Measurements from ENCODE around the gene STON1.
"Not testable (repeated sequence)": the region's sequence is repeated elsewhere in the genome, so short reads cannot be mapped to it uniquely, and the experiment has no call there.

The STON1 gene

DNA sequence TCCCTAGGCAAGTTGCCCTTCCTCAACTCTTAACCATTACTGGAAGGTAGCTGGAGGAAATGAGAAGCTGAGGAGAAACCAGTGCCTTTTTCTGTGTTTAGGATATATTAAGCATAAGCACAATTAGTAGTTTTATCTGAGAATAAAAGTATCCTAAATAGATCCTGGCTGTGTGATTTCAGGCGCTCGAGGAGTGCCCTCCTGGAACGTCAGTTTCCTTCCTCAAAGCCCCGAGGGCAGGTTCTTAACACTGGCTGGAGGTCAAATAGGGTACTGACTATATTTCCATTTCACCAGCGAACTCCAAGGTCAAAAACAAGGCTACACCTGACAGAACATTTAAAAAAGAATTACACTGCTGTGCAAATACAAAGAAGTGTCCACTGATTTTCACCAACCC lies 1.5 kb upstream of the STON1 start:
- DNase-seq = no peak

DNA sequence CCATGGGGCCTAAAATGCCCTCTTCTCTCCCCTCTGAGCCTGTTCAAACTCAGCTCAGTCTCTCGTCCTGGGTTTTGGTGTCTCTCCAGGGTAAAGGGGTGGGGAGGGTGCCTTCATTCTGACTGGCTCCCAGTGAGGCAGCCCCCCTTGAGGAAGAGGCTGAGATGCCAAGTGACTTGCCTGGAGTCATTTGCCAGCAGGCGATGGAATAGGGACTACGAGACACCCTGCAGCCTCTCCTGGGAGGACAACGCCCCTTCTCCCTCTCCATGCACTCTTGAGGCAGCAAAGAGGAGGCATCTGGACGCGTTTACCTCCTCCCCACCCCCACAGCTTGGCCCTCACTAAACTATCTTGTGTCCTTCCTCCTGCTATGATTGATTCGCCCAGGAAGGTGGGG lies 760 bp upstream of the STON1 start:
- DNase-seq = no peak

DNA sequence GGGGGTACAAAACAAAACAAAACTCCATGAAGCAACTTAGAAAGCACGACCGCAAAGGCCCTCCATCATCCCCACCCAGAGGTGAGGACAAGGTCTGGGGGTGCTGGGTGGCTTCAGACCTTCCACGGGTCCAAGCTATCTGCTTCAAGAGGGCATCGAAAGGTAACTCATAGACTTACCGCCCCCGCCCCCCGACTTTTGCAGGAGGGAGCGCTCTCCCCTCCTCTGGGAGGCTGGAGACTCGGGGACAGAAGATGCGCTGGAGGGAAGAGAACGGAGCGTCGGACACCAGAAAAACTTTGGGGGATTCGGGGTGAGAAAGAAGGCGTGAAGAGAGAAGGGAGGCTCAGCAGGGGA lies 300 bp upstream of the STON1 start:
- DNase-seq = no peak

DNA sequence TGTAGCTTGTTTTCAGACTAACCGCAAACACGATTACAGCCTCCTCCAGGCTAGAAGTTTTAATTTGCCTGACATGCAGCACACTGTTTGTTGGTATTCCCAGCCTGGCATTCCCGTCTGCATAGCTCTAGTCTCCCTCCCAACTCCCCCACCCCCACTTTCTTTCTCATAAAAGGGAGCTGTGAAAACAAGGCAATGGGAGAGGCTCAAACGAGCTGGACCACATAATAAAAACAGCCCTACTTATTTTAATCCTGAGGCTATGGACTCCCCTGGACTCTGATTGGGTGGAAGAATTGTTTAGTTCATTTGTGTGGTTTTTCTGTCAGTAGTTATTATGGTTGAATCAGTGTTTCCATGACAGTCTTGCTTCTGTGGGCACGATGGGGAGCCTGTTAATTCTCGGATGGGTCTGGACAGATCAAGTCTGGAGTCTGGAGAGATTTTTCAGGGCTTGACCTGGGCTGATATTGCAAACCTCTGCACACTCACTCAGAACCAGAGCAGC lies 1.2 kb downstream of the STON1 start:
- no peak for DNase-seq

DNA sequence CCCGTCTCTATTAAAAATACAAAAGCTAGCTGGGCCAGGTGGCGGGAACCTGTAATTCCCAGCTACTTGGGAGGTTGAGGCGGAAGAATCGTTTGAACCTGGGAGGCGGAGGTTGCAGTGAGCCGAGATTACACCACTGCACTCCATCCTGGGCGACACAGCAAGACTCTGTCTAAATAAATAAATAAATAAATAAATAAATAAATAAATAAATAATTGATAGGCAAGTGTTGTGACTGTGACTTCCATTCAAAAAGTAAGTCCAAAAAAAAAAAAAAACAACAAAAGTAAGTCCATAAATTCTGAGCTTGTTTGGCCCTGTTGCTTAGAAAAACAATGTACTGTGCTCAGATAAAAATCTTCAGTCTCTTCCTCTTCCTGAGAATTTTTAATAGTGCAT lies 2.2 kb downstream of the STON1 start:
- DNase-seq = no peak

DNA sequence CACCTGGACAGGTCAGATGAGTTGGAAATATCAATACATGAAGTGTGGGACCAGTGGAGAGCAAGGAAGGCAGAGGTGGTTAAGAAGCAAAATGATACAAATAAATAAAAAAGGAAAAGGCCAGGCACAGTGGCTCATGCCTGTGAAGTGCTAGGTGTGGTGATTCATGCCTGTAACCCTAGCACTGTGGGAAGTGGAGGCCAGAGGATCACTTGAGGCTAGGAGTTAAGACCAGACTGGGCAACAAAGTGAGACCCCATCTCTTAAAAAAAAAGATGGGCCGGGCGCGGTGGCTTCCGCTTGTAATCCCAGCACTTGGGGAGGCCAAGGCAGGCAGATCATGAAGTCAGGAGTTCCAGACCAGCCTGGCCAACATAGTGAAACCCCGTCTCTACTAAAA lies 2.9 kb downstream of the STON1 start:
- DNase-seq = no peak

DNA sequence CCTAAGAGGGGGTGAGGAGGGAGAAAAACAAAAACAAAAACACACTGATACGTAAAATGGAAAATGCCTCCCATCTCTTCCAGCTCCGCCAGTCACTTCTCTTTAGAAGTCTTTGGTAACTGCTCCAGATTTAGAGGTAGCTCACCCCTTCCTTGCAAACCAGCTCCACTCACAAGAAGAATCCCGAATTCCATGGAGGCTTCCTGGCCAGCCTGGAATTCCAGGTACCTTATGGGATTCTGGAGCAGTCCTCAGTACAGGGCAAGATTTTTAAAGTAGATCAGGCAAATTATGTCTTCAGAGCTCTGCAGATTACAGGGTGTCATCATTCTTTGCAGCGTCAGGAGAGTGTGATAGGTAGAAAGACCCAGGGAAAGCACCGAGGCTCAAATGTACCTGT lies 4.8 kb downstream of the STON1 start:
- no peak for DNase-seq

DNA sequence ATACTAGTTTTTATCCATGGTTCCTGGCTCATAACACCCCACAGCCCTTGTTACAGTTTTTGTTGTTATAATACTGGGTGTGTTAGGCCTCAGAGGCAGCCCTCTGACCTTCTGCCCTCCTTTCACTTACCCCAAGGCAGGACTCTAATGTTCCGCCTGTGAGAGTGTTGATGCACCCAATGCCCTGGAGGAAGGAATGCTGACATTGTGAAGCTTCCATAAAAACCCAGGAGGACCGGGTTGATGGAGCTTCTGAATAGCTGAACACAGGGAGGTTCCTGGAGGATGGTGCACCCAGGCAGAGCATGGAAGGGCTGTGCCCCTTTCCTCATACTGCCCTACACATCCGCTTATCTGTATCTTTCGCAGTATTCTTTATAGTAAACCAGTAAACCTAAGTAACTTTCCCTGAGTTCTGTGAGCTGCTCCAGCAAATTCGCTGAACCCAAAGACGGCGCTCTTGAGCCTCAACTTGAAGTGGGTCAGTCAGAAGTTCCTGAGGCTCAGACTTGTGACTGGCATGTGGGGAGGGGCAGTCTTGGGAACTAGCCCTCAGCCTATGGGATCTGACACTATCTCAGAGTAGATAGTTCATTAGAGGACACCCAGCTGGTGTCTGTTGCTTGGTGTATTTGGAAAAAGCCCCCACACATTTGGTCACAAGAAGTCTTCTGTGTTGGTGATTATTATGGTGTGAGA lies 10.4 kb downstream of the STON1 start:
- DNase-seq = no peak

DNA sequence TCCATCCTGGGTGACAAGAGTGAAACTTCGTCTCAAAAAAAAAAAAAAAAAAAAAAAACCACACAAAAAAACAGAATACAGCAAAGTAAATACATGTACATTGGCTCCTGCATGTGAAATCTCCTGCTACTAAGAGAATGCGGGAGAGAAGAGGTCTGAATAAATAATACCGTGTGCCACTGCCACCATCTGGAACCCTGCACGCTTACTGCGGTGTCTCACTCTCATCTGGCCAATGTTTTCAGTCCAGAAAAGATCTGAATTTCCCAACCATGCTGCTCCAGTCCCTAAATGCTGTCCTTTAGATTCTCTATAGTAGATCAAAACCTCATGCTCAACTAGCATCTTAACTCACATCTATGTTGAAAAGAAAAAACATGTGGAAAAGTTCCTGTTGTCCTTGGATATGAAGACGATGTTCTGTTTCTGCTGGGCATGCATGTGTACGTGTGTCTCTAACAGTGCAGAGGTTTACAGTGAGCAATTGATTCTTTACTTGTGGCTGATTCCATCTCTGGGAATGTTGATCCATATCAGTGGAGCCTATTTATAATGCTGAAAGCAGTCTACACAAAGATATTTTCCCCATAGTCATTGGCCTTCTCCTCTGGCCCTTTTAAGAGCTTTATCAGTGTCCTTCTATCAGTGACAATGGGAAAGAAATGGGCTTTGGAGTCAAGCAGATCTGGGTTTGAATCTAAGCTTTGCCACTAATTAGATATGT lies 11.9 kb downstream of the STON1 start:
- DNase-seq = no peak

DNA sequence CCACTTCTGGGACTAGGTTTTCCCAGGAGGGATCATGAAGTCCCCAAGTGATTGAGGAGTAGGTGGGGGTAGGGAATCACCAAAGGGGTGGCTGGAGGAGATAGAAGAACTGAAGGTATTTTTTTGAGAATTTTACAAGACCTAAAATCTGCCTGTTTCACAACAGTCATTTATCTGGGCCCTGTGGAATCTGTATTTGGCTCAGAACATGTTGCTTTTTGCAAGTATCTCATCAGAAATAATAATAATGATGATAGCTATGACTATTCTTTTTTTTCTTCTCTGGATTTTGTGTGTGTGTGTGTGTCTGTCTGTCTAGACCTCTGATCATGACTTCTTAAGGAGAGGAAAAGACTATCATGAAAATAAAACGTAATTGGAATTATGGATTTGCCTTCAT lies 13.9 kb downstream of the STON1 start:
- DNase-seq = no peak

DNA sequence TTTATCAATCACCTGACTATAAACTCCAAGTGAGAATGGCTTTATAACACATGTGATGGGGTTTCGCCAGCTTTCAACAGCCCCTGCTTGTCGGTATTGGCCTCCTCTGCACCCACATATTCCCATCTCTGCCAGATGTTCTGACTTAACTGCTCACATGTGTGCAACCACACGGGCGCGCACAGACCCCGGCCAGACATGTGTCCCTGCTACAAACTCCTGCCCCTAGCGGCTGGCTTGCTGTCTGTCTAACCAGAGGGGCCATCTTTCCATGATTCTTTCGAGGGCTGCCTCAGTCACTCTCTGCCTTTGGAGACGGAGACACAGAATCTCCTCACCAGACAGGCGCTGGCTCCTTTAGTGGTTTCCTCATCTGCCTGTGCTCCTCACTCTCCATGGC lies 15.3 kb downstream of the STON1 start:
- no peak for DNase-seq

DNA sequence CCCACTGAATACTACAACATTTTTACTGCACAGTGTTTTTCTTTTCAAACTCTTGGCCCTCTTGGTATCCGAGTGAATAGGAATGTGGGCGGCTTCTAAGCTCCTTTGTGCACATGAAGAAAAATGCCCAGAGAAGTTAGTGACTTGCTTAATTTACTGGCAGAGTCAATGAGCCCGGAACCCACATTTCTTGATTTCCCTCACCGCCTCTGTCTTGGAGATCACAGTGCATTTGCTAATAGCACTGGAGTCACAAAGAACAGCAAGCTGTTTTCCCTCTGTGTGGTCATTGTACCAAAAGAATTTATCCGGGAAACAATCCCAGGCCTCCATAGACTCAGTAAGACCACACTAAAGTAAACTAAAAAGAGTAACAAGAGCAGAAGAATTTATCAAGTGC lies 18.9 kb downstream of the STON1 start:
- no peak for DNase-seq

DNA sequence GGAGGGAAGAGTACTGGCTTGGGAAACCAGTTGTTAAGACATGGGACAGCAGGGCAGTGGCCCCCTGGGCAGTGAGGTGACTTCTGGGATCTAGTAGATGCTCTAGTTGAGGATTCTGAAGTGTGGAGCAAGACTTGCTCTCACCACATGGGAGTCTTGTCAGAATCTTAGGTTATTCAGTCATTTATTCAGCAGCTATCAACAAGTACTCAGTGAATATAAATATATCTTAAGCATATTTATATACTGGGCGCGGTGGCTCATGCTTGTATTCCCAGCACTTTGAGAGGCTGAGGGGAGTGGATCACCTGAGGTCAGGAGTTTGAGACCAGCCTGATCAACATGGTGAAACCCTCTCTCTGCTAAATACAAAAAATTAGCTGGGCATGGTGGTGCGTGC lies 20.0 kb downstream of the STON1 start:
- no peak for DNase-seq

DNA sequence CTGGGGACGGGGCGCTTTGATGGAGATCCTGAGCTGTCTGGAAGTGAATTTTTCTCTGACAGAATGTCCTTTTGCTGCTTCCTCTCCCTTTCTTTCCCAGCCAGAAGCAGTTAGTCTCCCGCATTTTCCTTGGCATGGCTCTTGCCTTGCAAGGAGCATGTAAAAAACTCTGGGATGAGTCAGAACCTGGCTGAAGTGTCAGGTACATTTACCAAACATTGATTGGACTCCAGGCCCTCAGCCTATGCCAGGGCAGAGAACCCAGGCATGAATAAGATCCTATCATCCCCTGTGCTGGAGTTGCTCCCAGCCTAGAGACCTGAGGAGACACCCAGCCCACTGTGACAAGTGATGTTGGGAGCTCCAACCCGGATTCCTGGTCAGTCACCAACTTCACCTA lies 21.6 kb downstream of the STON1 start:
- DNase-seq = no peak

DNA sequence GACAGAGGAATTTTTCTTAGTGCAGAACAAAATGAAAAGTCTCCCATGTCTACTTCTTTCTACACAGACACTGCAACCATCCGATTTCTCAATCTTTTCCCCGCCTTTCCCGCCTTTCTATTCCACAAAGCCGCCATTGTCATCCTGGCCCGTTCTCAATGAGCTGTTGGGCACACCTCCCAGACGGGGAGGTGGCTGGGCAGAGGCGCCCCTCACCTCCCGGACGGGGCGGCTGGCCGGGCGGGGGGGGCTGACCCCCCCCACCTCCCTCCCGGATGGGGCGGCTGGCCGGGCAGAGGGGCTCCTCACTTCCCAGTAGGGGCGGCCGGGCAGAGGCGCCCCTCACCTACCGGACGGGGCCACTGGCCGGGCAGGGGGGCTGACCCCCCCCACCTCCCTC lies 25.1 kb downstream of the STON1 start:
- DNase-seq = not testable (repeated sequence)

DNA sequence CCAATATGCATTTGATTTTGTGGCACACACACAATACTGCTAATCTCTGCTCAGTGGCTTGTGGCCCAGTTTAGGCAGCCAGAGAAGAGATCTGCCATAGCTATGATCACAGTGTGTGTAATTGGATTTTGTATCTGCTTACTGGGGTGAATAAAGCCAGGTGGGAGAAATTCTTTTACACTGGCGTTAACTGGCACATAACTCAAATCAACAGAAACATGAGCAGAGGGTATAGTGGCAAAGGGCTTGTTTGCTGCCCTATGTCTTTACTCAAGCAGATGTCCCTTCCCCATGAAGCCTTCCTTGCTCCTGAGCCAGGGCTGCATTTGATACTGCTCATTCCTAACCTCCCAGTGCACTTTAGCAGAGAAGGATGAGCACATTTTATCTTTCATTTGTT lies 28.5 kb downstream of the STON1 start:
- no peak for DNase-seq

DNA sequence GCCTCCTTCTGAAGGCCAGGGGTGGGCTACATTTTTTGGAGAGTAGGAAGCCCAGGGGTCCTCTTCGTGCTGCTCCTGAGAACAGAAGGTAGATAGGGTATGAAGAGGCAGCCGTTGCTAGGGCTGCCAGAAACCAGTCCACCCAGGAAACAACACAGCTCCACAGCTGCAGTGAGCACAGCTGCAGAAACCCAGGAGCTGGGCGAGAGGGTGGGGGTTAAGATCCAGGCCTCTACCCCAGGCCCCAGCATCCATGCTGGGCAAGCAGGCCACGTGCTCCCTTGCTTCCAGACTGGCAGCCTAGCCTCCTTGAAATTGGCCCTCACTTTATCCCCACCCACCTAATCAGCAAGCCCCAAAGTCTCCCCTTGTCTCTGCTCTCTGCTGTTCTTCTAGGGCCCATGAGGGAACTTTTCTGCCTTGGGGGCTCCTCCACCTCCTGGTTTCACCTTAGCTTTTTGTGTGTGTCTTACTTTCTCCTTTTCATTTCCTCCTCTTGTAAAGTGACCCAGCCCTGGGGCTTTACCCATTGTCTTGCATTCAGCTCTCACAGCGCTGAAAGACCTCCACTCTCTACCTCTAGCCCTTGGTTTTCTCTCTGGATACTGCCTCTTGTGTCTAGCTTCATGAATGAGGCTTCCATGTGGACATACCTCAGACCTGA lies 30.7 kb downstream of the STON1 start:
- no peak for DNase-seq

DNA sequence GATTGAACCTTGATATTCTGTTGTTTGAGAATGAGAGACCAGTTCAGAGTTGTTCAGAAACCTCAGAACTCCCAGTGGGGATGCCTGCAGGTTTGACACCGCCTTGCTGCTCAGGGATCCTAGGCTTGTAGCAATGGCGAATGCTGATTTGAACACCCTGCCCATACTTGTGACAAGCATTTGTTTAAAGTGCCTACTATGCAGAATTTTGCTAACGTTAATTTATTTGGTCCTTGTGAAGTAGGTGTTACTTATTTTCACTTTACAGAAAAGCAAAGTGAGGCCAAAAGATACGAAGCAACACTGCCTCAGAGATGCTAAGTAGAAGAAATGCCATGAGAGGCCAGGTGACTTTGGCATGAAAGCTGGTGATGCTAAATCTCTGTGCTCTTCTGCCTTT lies 32.3 kb downstream of the STON1 start:
- no peak for DNase-seq

DNA sequence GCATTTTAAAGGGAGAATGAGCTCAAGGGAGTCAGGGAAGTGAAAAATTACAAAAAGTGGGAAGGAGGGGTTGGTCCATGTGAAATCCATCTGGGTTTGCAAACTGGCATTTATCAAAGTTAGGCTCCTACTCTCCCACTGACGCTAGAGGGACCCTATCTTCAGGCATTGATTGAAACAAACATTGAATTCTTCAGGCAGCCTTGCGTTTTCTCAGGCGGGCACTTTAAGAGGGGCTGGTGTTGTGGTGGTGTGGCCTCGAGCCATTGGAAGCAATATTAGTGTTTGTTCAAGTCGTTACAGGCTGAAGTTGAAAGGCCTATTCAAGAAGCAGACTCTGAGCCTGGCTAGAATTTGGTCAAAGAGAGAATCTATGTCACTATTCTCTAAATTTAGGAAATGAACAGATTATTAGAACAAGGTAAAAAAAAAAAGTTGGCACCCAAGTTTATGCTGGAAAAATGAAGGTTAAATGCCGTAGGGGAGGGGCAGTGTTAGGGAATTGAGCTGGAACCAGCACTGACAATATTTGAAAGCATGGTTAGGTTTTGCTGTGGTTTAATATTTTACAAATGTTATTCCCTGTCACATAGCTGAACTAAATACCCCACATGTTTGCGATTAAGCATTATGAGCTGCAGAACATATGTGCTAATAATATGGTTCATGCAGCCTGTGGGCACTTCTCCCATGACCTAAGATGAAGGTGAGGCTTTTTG lies 36.8 kb downstream of the STON1 start:
- DNase-seq = no peak

DNA sequence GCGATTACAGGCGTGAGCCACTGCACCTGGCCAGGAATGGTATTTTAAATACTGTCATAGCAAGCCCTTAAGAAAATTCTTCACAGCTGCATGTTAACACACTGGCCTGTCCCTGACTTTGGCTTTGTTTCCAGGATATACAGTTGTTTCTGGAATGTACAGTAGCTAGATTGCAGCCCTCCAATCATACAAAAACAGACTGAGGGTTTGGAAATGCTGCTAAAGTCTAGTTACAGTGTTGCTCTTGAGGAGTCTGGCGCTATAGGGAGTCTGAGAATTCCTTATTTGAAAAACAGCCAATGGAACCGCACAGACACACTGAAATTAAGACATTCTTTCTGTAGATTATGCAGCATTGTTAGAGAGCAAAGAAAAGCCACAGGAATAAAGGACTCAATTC lies 37.7 kb downstream of the STON1 start:
- DNase-seq = no peak

DNA sequence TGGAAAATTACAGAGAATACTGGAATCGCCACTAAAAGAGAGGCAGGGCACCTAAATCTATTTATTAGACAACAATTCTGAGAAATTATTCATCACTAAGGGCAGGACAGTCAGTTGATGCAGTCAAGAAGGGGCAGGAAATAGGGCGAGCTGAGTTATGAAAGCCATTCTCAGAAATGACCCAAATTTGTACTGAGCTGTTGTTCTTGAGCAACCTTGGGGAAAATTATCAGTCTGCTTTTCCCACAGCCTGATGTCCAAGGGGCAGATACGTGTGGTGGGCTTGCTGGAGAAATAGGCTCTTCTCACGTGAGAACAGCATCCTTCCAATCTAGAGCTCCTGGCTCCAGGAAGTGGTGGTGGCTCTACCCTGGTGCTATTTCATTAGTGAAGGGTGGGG lies 38.6 kb downstream of the STON1 start:
- DNase-seq = no peak

DNA sequence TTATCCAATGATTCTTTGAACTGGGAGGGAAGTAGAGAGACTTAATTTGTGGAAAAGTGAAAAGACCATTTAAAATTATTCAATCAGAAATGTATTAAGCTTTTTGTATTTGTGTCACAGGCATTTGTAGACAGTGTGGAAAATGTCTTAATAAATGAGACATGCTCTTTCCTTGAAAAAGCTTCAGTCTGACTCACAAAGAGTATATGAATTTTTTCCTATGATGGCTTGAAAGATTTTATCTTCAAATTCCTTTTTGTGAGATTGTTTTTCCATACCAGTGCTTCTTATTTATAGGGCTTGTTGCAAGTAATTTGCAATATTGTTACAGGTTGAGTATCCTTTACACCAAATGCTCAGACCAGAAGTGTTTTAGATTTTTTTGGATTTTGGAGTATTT lies 39.5 kb downstream of the STON1 start:
- no peak for DNase-seq

DNA sequence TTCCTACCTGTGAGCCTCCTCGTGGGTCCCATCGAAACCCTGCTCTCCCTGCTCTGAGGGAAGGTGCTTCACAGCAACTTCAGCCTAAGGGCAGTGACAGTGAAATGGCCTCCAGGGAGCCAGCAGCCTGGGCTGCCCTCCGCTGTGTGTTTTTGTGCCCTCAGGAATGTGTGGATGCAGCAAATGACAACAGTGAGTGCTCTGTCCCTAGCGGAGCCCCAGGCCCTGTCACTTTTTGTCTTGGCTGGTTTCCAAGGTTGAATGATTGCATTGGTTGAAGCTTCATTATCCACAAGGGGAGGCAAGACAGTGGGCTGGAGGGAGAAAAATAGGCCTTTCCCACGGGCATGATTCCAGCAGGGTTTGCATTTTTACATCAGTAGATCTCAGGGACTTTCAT lies 42.9 kb downstream of the STON1 start:
- DNase-seq = no peak
